Endodermal cell (in vitro differentiated cells): ENCODE data around the gene PINK1. TPM values are rescaled to one million over a fixed set of nuclear protein-coding genes. Genes with fewer than 3 reads are reported as not detected.

Experiments
- DNase-seq: peaks from one replicate; pipeline ENCODE4 v3.0.0-alpha.2; 2017
- H3K27ac ChIP-seq: 2 replicates; pipeline ENCODE4 v1.5.1; 2013; ENCODE audit warnings: mild to moderate bottlenecking, low read depth, low read length, moderate library complexity
- H3K27me3 ChIP-seq: 2 replicates; pipeline ENCODE4 v1.6.1; 2013; ENCODE audit warnings: mild to moderate bottlenecking, low read length, moderate library complexity; ENCODE audit not compliant: insufficient read depth, control insufficient read depth, poor library complexity, severe bottlenecking
- H3K36me3 ChIP-seq: 2 replicates; pipeline ENCODE4 v1.7.0; 2013; ENCODE audit warnings: mild to moderate bottlenecking, low read length, moderate library complexity; ENCODE audit not compliant: control insufficient read depth, insufficient read depth
- H3K4me1 ChIP-seq: one replicate; pipeline ENCODE4 v1.7.0; 2013; ENCODE audit warnings: low read length; ENCODE audit not compliant: control insufficient read depth, insufficient read depth
- H3K4me3 ChIP-seq: 2 replicates; pipeline ENCODE4 v1.5.1; 2013; ENCODE audit warnings: mild to moderate bottlenecking, low read length, moderate library complexity
- H3K9ac ChIP-seq: 2 replicates; pipeline ENCODE4 v1.6.1; 2013; ENCODE audit warnings: mild to moderate bottlenecking, low read length, moderate library complexity; ENCODE audit not compliant: poor library complexity, severe bottlenecking; ENCODE audit errors: extremely low read depth
- H3K9me3 ChIP-seq: 2 replicates; pipeline ENCODE4 v1.6.1; 2013; ENCODE audit warnings: mild to moderate bottlenecking, low read length, moderate library complexity; ENCODE audit not compliant: control insufficient read depth
- H3K27ac Mint-ChIP-seq: 2 replicates; pipeline ENCODE4 v1.8.0; 2020; ENCODE audit warnings: mixed read lengths
- H3K27me3 Mint-ChIP-seq: 2 replicates; pipeline ENCODE4 v1.8.0; 2021; ENCODE audit warnings: mild to moderate bottlenecking, mixed read lengths; ENCODE audit not compliant: insufficient read depth
- H3K36me3 Mint-ChIP-seq: 2 replicates; pipeline ENCODE4 v1.8.0; 2020; ENCODE audit warnings: low read depth, mixed read lengths
- H3K4me1 Mint-ChIP-seq: 2 replicates; pipeline ENCODE4 v1.8.0; 2020; ENCODE audit warnings: mixed read lengths
- H3K4me3 Mint-ChIP-seq: 2 replicates; pipeline ENCODE4 v1.8.0; 2020; ENCODE audit warnings: mild to moderate bottlenecking, moderate library complexity, mixed read lengths
- H3K9me3 Mint-ChIP-seq: 2 replicates; pipeline ENCODE4 v1.8.0; 2020; ENCODE audit warnings: mild to moderate bottlenecking, mixed read lengths
- WGBS, 2 experiments: methylation state at CpG; one replicate each; pipeline versions ENCODE4 v1.1.5 to v1.1.7; 2013; ENCODE audit warnings: missing lambda C conversion rate in 2 of 2, mixed read lengths in 1 of 2; ENCODE audit not compliant: insufficient coverage in 1 of 2, insufficient read length in 1 of 2; 5-methylcytosine and 5-hydroxymethylcytosine counted together
- total RNA-seq, 2 donors: library from RNA; stranded (reverse); fragmentation: NEBNext Ultra II Directional in 1 of 2; extraction: Animal tissue kit (Norgen Biotek cat#: 25700) in 1 of 2; gene quantifications; 2 replicates in 1 of 2; 3 replicates in 1 of 2; pipeline ENCODE4 v1.2.1, GENCODE V29; 2021
- TF ChIP-seq, protein P1 (sequence below): fragments of 200-600 bp; sonication (generic); conservative IDR thresholded peaks from 2 replicates; pipeline ENCODE4 v1.5.0; 2021; ENCODE audit warnings: antibody characterized with exemption, mild to moderate bottlenecking

Gene PINK1
- total RNA-seq, 2 donors from 2014 or later = 26.3 to 27.7 TPM

- 94 to 100% methylated on average over 5 to 9 of the region's 9 CpGs for WGBS, 2 experiments
These were observed 48.7 kb downstream of the PINK1 start for GRCh38 chr1:20681999-20682398.

GRCh38 chr1:20682571-20683236 is 49.4 kb downstream of the PINK1 start:
- H3K4me3 ChIP-seq = no peak overlapping the region
- peaks cover 7% of the 10 kb centered on the region for H3K36me3 Mint-ChIP-seq
- H3K4me1 ChIP-seq = no peaks in the 10 kb centered on the region
- TF ChIP-seq, protein P1, sequence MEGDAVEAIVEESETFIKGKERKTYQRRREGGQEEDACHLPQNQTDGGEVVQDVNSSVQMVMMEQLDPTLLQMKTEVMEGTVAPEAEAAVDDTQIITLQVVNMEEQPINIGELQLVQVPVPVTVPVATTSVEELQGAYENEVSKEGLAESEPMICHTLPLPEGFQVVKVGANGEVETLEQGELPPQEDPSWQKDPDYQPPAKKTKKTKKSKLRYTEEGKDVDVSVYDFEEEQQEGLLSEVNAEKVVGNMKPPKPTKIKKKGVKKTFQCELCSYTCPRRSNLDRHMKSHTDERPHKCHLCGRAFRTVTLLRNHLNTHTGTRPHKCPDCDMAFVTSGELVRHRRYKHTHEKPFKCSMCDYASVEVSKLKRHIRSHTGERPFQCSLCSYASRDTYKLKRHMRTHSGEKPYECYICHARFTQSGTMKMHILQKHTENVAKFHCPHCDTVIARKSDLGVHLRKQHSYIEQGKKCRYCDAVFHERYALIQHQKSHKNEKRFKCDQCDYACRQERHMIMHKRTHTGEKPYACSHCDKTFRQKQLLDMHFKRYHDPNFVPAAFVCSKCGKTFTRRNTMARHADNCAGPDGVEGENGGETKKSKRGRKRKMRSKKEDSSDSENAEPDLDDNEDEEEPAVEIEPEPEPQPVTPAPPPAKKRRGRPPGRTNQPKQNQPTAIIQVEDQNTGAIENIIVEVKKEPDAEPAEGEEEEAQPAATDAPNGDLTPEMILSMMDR = no peak
- H3K4me1 Mint-ChIP-seq = peaks cover 6% of the 10 kb centered on the region
- no peak overlapping the region for H3K27ac Mint-ChIP-seq
- H3K27me3 ChIP-seq = no peaks in the 10 kb centered on the region
- DNase-seq = no peak
- H3K9ac ChIP-seq = no peak overlapping the region
- 91 to 96% methylated on average over 23 to 24 of the region's 24 CpGs for WGBS, 2 experiments
- no peaks in the 10 kb centered on the region for H3K27me3 Mint-ChIP-seq
- no peaks in the 10 kb centered on the region for H3K36me3 ChIP-seq
- no peak overlapping the region for H3K4me3 Mint-ChIP-seq
- H3K9me3 ChIP-seq = no peaks in the 10 kb centered on the region
- H3K9me3 Mint-ChIP-seq = no peaks in the 10 kb centered on the region
- H3K27ac ChIP-seq = no peak overlapping the region

More at GRCh38 chr1:20681999-20682398, 48.7 kb downstream of the PINK1 start:
- Histone ChIP-seq H3K36me3 (no peaks in the 10 kb centered on the region), H3K4me1 (no peaks in the 10 kb centered on the region), H3K27me3 (no peaks in the 10 kb centered on the region), H3K4me3 (no peak overlapping the region), H3K9me3 (no peaks in the 10 kb centered on the region), H3K9ac (no peak overlapping the region), H3K27ac (no peak overlapping the region)
- H3K9me3 Mint-ChIP-seq = no peaks in the 10 kb centered on the region
- no peak overlapping the region for H3K4me3 Mint-ChIP-seq
- H3K27me3 Mint-ChIP-seq = no peaks in the 10 kb centered on the region
- no peak for DNase-seq
- peaks cover 6% of the 10 kb centered on the region for H3K4me1 Mint-ChIP-seq
- no peak overlapping the region for H3K27ac Mint-ChIP-seq
- H3K36me3 Mint-ChIP-seq = peaks cover 10% of the 10 kb centered on the region
- TF ChIP-seq, protein P1 = no peak

DNA sequence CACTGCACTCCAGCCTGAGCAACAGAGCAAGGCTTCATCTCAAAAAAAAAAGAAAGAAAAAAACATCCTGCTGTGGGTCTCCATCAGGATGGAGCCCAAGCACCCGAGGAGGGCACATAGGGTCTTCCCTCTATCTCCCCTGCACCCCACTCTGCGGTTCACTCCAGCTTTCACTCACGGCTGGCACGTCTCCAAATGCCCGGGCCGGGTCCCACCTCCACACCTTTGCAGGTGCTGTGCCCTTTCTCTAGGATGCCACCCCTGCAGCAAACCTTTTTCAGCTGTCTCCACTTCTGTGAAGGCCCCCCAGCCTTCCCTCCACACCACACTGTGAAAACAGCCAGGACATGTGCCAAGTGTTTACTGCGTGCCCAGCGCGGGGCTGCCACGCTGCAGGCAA is 50.4 kb downstream of the PINK1 start:
- H3K4me1 ChIP-seq = no peaks in the 10 kb centered on the region
- WGBS, 2 experiments = 92% methylated on average over 10 of the region's 10 CpGs
- H3K9ac ChIP-seq = no peak overlapping the region
- no peak for DNase-seq
- no peaks in the 10 kb centered on the region for H3K9me3 ChIP-seq
- TF ChIP-seq, protein P1 = no peak
- Mint-ChIP-seq H3K36me3 (peaks cover under 1% of the 10 kb centered on the region), H3K4me3 (no peak overlapping the region), H3K9me3 (no peaks in the 10 kb centered on the region), H3K4me1 (peaks cover 6% of the 10 kb centered on the region), H3K27ac (no peak overlapping the region), H3K27me3 (no peaks in the 10 kb centered on the region)
- H3K27me3 ChIP-seq = no peaks in the 10 kb centered on the region
- no peak overlapping the region for H3K27ac ChIP-seq
- H3K36me3 ChIP-seq = no peaks in the 10 kb centered on the region
- no peak overlapping the region for H3K4me3 ChIP-seq
